Astrocyte of the hippocampus (primary cell): ENCODE data around the gene GARIN1A.
A peak's percentile ranks its signal among the peaks of the same experiment; 100 is the strongest.
"Not testable (repeated sequence)": the region's sequence is repeated elsewhere in the genome, so short reads cannot be mapped to it uniquely, and the experiment has no call there.

Experiments
- DNase-seq: peaks from one replicate; pipeline ENCODE4 v3.0.0; 2011; ENCODE audit warnings: low read depth, low spot score

Gene GARIN1A

GRCh38 chr7:128683270-128683669 lies 11.2 kb downstream of the GARIN1A start:
- DNase-seq: not testable (repeated sequence)

- DNase-seq: not testable (repeated sequence)
Observed at GRCh38 chr7:128683738-128684137, 11.6 kb downstream of the GARIN1A start.

GRCh38 chr7:128687131-128687530 lies 15.0 kb downstream of the GARIN1A start:
- DNase-seq: no peak

- DNase-seq: no peak
Observed at GRCh38 chr7:128688492-128688891, 16.4 kb downstream of the GARIN1A start.

- not testable (repeated sequence) for DNase-seq
Observed at GRCh38 chr7:128689161-128689935, 17.3 kb downstream of the GARIN1A start.

GRCh38 chr7:128691227-128691626 lies 19.1 kb downstream of the GARIN1A start:
- no peak for DNase-seq

GRCh38 chr7:128692623-128693270 lies 20.7 kb downstream of the GARIN1A start:
- no peak for DNase-seq

- no peak for DNase-seq
Observed at GRCh38 chr7:128693373-128694015, 21.4 kb downstream of the GARIN1A start.

- no peak for DNase-seq
Observed at GRCh38 chr7:128694738-128695137, 22.6 kb downstream of the GARIN1A start.

- DNase-seq: peak; percentile 68
Observed at GRCh38 chr7:128697302-128697905, 25.3 kb downstream of the GARIN1A start.

- DNase-seq: no peak
Observed at GRCh38 chr7:128699196-128699712, 27.2 kb downstream of the GARIN1A start.

- no peak for DNase-seq
Observed at GRCh38 chr7:128699895-128700294, 27.8 kb downstream of the GARIN1A start.

GRCh38 chr7:128701062-128701785 lies 29.1 kb downstream of the GARIN1A start:
- no peak for DNase-seq

GRCh38 chr7:128703609-128704241 lies 31.6 kb downstream of the GARIN1A start:
- DNase-seq: no peak

- DNase-seq: no peak
Observed at GRCh38 chr7:128705891-128706333, 33.8 kb downstream of the GARIN1A start.

- no peak for DNase-seq
Observed at GRCh38 chr7:128707752-128708151, 35.7 kb downstream of the GARIN1A start.

GRCh38 chr7:128708235-128708634 lies 36.1 kb downstream of the GARIN1A start:
- peak; percentile 20 for DNase-seq

- DNase-seq: no peak
Observed at GRCh38 chr7:128708824-128709223, 36.7 kb downstream of the GARIN1A start.

GRCh38 chr7:128710481-128710880 lies 38.4 kb downstream of the GARIN1A start:
- DNase-seq: no peak

- DNase-seq: peak; percentile 32
Observed at GRCh38 chr7:128713794-128714193, 41.7 kb downstream of the GARIN1A start.
